GM21367 (cell line): Measurements from ENCODE around the gene ZNF480.
A peak's percentile ranks its signal among the peaks of the same experiment; 100 is the strongest.
"Not testable (repeated sequence)": the region's sequence is repeated elsewhere in the genome, so short reads cannot be mapped to it uniquely, and the experiment has no call there.

Experiments used
- ATAC-seq: cut with Tn5 transposase; IDR thresholded peaks from one replicate; pipeline ENCODE4 v1.9.1; 2021; ENCODE audit not compliant: unreplicated experiment

The ZNF480 gene

GRCh38 chr19:52296773-52297600, at the start of gene ZNF480:
TSS of gene ZNF480 (plus strand) at chr19:52297169. CDS start at chr19:52300413, 3,244 bp downstream.
- peak; percentile 46 for ATAC-seq

- ATAC-seq: no peak
Measured at GRCh38 chr19:52248241-52248640, 48.7 kb upstream of the ZNF480 start.

GRCh38 chr19:52258426-52258825, 38.5 kb upstream of the ZNF480 start:
- ATAC-seq: no peak

GRCh38 chr19:52265556-52265955, 31.4 kb upstream of the ZNF480 start:
- ATAC-seq: not testable (repeated sequence)

- ATAC-seq: peak; percentile 76
Measured at GRCh38 chr19:52269338-52270261, 27.4 kb upstream of the ZNF480 start, which contains the start of gene ZNF766. TSS of gene ZNF766 (plus strand) at chr19:52269587. CDS start at chr19:52269614, 27 bp downstream.

GRCh38 chr19:52270266-52270885, 26.6 kb upstream of the ZNF480 start:
- ATAC-seq: no peak

DNA sequence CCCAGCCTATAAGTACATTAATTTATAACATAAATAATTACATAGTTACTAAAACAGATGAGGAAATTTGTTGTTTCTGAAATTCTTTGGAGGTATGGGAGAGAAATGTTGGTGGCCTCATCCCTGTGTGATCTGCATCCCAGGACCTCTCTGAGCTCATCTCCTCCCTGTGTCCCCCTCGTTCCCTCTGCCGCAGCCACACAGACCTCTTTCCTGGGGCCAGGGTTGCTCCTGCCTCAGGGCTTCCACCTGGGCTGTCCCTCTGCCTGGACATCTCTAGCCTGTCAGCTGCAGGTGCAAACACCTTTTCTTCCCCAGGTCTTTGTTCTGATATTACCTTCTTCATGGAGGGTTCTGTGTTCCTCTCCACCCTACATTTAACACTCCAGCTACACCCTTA, 23.7 kb upstream of the ZNF480 start:
- no peak for ATAC-seq

GRCh38 chr19:52274191-52274590, 22.8 kb upstream of the ZNF480 start:
- no peak for ATAC-seq

DNA sequence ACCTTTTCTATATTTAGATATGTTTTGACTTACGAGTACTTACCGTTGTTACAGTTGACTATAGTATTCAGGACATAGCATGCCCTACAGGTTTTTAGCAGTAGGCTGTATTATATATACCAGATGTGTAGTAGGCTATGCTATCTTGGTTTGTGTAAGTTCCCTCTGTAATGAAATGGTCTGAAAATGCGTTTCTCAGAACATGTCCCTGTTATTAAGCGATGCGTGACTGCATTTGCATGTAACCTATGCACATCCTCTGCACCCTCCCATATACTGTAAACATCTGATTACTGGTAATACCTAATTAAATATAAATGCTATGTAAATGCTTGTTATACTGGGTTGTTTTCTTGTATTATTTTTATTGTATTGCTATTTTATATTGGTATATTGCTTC, 21.0 kb upstream of the ZNF480 start:
- no peak for ATAC-seq

DNA sequence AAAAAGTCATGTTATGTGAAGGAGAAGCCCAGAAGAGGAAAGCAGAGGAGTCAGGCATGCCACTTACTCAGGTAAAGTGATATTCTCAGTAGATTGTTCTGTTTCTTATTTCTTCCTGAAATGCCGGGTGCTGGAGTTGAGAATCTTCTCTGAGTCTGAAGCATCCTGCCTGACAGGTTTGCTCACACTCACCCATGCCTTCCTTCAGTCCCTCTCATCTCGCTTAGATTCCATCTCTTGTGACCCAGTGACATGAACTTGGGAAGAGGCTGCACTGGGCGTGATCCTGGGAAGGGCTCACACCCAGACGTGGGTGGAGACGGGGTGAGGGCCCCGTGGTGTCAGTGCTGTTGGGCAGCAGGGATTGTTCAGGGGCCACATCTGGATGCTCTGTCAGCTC, 19.5 kb upstream of the ZNF480 start:
- ATAC-seq: no peak

- ATAC-seq: no peak
Measured at GRCh38 chr19:52286256-52286655, 10.7 kb upstream of the ZNF480 start.

DNA sequence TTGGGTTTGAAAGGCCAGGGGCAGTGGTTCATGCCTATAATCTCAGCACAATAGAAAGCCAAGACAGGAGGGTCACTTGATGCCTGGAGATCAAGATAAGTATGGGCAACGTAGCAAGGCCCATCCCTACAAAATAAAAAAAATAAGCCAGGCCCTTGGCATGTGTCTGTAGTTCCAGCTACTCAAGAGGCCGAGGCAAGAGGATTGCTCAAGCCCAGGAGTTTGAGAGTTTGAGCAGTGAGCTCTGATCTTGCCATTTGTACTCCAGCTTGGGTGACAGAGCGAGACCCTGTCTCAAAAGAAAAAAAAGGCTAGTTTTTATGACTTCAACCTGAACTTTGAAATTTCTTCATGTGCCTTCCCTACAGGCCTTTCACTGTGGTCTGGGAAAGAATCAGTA, 5.2 kb upstream of the ZNF480 start:
- no peak for ATAC-seq

GRCh38 chr19:52292946-52293345, 4.0 kb upstream of the ZNF480 start:
- ATAC-seq: not testable (repeated sequence)

- ATAC-seq: no peak
Measured at GRCh38 chr19:52296400-52296772, 583 bp upstream of the ZNF480 start.

GRCh38 chr19:52297601-52298364, 814 bp downstream of the ZNF480 start:
- peak; percentile 15 for ATAC-seq

DNA sequence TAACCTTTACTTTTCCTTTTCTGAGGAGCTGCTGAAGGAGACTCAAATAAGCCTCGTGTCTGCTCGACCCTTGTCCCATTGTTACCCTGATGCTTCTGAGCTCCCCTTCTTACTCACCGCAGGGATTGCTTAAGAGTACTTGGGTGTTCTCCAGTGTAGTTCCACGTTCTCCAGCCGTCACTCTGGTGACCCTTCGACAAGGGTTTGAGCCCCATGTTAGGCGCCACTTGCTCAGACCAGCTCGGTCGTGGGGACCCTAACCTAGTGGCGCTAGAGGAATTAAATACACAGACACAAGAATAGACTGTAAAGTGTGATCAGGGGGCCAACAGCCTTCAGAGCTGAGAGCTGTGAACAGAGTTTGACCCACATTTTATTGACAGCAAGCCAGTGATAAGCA, 10.3 kb downstream of the ZNF480 start:
- no peak for ATAC-seq

DNA sequence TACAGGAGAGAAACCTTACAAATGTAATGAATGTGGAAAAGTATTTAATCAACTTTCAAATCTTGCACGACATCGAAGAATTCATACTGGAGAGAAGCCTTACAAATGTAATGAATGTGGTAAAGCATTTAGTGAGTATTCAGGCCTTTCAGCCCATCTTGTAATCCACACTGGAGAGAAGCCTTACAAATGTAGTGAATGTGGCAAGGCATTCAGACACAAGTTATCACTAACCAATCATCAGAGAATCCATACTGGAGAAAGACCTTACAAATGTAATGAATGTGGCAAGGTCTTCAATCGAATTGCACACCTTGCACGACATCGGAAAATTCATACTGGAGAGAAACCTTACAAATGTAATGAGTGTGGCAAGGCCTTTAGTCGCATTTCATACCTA, 25.5 kb downstream of the ZNF480 start:
- no peak for ATAC-seq

DNA sequence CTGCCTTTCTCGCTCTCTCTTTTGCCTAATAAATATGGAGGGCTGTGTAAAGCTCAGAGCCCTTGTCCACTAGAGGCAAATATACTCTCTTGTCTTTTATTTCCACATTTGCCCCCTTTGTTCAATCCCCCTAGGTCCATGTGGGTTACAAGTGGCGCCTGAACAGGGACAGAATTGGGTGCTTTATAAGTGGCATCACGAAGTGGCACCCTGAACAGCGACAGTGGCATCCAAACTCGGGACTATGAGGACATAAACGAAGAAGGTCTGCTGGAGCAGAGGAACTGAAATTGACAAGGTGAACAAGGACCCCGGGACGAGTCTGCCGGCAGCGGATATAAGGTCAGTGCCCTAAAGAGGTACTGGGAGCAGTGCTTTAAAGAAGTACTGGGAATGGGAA, 34.8 kb downstream of the ZNF480 start:
- no peak for ATAC-seq

- ATAC-seq: no peak
Measured at GRCh38 chr19:52335768-52336116, 38.8 kb downstream of the ZNF480 start.

- peak; percentile 62 for ATAC-seq
Measured at GRCh38 chr19:52336117-52336790, 39.3 kb downstream of the ZNF480 start, which contains the start of gene ZNF610. TSS of gene ZNF610 (plus strand) at chr19:52336243. CDS start at chr19:52349173, 12,930 bp downstream.
